ENCODE measurements around the gene ERICH6.

The ERICH6 gene

DNA sequence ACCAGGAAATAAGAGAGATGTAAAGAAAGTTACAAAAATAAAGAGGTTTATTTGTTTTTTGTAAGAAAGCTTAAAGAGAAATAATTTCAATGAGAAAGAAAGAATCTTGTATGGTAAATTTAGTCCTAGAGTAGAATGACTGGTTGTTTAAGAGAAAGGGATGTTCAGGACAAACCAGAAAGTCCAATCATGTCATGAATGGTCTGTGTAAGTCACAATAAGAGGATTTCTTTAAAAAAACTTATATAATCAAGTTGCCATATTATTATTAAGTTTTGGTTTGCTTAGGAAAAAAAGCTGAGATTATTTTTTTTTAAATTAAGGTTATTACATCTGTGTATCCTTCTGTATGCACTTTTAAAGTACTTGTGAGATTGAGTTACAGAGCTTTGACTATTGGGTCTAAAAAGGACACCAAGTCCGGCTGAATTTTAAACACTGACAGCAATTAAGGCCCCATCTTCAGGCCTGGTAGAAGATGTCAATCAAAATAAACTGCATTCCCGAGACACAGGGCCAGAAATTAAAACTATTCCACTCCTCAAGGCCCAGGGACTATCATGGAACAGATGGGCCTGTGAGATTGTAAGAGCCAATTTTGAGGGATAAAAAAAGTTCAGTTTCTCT lies 12.2 kb downstream of the ERICH6 start:
- DNase-seq (ENCODE audit: low read depth), result no peak

DNA sequence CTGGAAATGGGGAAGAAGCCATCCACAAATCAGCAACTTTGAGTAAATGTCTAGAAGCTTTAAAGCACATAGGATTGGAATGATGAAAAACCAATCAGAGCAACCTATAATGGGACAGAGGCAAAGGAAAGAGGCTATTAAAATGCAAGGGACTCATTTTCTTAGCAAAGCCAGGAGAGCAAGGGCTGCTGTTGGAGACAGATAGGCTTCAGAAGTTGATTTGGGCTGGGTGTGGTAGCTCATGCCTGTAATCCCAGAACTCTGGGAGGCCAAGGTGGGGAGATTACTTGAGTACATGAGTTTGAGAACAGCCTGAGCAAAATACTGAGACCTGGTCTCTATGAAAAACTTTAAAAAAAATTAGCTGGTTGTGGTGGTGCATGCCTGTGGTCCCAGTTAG lies 16.1 kb downstream of the ERICH6 start:
- no peak overlapping the region for H3K4me3 ChIP-seq (ENCODE audit: low read depth, low read length)
- DNase-seq (ENCODE audit: low read depth), result no peak

More for the DNA sequence above, 12.2 kb downstream of the ERICH6 start:
- H3K4me3 ChIP-seq (ENCODE audit: low read depth, low read length), result no peak overlapping the region

DNA sequence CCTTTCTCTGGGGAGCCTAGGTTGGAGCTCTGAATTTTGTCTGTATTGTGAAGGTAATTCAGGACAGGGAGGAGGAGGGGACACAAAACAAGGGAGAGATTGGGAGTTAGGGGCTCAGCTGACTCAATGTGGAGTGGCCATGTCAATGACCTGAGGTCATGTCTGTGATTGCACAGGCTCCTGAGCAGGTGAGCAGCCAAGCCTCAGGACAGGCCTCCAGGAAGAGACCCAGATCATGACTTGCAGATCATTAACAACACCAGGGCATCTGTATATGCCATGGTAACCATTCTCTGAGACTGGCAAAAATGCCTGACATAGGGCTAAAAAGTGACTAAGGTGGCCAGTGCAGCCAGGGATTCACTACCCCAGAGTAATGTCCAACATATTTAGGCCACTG lies 20.9 kb downstream of the ERICH6 start:
- no peak for DNase-seq (ENCODE audit: low read depth)
- no peak overlapping the region for H3K4me3 ChIP-seq (ENCODE audit: low read depth, low read length)

DNA sequence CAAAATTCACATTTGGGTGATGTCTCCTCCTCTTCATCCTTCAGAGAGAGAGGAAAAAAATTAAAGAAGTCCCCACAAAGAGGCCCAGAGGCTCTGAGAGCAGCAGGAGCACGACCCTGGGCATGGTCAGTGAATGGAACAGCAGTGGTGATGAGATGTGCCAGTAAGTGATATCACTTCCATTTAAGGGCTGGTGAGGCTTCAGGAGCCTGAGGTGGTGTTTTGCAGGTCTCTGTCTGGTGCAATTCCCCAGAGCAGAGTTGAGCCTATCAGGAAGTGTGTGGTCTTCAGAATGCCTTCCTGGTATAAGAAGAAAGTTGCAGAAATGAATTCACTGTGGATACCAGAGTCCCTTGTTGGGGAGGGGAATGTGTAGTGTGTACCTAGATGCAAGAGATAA lies 21.4 kb downstream of the ERICH6 start:
- no peak overlapping the region for H3K4me3 ChIP-seq (ENCODE audit: low read depth, low read length)
- no peak for DNase-seq (ENCODE audit: low read depth)

DNA sequence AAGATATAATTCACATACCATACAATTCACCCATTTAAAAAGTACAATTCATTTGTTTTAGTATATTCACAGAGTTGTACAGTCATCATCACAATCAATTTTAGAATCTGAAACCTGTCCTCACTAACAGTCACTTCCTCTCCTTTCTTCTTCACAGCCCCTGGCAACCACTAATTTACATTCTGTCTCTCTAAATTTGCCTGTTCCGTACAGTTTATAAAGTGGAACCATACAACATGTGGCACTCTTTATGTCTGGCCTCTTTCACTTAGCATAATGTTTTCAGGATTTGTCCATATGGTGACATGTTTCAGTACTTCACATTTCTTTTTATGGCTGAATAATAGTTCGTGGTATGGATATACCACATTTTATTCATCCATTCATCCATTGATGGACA lies 22.7 kb downstream of the ERICH6 start:
- no peak for DNase-seq (ENCODE audit: low read depth)
- H3K4me3 ChIP-seq (ENCODE audit: low read depth, low read length), result no peak overlapping the region

DNA sequence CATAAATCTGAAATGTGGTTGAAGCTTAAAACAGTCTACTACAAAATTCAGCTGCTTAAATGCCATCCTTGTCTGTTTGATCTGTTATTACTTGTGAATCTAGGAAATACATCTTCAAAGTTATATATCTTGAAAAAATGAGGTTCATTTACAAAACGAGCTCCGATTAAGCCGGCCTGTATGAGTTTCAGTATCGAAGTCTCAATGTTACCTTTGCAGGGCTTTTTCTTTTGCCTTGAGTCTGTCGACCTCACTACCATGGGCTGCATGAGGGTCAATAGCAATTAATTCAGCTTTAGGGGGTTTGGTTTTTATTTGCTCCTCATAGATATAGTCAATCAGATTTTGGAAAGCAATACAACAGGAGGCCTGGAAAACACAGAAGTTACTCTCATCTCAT lies 23.2 kb downstream of the ERICH6 start:
- DNase-seq (ENCODE audit: low read depth), result no peak
- no peak overlapping the region for H3K4me3 ChIP-seq (ENCODE audit: low read depth, low read length)

DNA sequence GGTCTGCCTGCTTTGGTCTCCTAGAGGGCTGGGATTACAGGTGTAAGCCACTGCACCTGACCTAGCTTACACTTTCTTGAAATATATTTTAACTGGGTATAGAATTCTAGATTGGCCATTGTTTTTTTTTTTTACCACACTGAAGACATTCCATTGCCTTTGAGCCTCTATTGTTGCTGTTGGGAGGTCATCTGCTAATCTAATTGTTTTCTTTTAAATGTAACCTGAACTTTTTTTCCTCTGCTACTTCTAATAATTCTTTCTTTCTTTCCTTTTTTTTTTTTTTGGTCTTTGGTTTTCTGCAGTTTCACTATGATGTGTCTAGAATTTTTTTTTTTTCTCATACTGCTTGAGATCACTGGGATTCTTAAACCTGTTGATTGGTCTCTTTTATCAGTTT lies 28.1 kb downstream of the ERICH6 start:
- H3K4me3 ChIP-seq (ENCODE audit: low read depth, low read length), result no peak overlapping the region
- DNase-seq (ENCODE audit: low read depth), result no peak

DNA sequence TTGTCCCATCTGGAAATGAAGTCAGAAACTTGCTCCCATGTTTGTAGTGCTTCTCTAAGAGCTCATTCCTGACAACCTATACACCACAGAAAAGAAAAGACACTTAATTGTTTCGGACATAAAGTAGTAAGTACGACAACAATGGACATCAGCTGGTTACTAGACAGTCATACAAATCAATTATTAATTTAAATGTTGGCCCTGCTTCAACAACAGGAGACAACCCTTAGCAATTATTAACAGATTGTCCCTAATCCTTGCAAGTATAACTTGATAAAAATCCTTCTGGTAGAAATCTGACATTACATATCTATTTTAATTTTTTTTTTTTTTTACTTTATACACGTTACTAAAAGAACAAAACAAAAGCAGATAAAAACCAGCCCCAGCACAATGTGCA lies 29.8 kb downstream of the ERICH6 start:
- DNase-seq (ENCODE audit: low read depth), result no peak
- H3K4me3 ChIP-seq (ENCODE audit: low read depth, low read length), result no peak overlapping the region

DNA sequence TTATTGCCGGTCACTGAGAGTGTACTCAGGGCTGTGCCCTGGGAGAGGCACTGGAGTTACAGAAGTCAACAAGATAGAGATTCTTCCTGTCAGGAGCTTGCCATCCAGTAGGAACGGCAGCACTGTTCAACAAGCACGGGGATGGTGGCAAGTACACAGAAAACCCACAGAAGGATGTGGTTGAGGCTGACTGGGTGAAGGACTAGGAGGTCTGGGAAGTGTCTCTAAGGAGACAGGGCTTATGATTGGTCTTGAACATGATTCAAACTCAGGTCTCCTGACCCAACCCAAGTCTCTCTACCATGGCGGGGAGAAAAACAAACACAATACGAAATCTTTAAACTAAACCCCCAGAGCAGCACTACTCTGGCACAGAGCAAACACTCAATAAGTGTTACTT lies 37.6 kb downstream of the ERICH6 start:
- no peak overlapping the region for H3K4me3 ChIP-seq (ENCODE audit: low read depth, low read length)
- no peak for DNase-seq (ENCODE audit: low read depth)

DNA sequence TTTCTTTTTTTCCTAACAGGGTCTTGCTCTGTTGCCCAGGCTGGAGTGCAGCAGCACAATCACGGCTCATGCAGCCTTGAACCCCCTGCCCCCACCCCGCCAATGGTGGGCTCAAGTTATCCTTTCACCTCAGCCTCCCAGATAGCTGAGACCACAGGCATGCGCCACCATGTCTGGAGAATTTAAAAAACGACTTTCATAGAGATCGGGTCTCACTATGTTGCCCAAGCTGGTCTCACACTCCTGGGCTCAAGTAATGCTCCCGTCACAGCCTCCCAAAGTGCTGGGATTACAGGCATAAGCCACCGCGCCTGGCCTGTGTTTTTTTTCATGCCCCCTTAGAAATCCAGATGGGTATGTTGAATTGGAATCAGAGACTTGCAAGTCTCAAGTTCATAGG lies 40.3 kb downstream of the ERICH6 start:
- H3K4me3 ChIP-seq (ENCODE audit: low read depth, low read length), result no peak overlapping the region
- no peak for DNase-seq (ENCODE audit: low read depth)

DNA sequence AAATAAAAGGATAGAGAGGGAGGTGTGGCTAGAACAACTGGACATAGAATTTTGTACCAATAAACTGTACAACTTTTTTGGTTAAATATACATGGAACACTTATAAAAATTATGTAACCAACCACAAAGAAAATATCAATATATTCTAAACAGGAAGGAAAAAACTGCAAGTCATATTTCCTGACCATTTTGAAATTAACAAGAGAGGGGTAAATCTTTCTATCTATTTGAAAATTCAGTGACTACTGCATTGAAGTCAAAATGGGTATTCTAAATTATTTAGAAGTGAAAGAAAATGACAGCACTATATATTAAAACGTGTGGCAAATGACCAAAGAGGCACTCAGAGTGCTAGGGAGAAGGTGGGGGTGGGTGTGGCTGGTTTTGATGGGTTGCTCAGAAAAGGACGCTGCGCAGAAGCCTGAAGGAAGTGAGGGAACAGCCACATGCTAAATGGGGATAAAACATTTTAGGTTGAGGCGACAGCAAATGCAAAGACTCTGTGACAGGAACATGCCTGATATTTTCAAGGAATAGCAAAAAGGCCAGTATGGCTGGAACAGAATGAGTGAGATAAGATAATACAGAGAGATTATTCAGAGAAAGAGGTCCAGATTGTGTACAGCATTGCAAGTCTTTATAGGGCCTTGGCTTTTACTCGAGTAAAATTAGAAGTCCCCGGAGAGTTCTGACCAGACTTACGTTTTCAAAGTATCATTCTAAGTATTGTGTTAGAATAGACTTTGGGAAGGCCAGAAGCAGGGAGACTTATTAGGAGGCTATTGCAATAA lies 41.1 kb downstream of the ERICH6 start:
- no peak for DNase-seq (ENCODE audit: low read depth)
- no peak overlapping the region for H3K4me3 ChIP-seq (ENCODE audit: low read depth, low read length)

DNA sequence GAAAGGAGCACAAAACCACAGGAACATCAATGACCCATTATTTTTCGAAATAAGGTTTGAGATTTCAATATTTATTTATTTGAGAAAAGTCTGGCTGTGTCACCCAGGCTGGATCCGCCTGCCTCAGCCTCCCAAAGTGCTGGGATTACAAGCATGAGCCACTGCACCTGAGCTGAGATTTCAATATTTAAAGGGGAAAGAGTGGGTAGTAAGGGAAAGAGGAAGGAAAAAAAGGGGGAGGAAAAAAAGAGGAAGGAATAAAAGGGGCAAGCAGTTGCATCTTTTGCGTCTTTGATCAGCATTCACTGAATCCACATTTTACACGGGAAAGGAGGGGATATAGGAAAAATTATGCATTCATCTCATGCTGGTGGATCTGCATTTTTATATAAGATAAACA lies 47.4 kb downstream of the ERICH6 start:
- no peak overlapping the region for H3K4me3 ChIP-seq (ENCODE audit: low read depth, low read length)
- DNase-seq (ENCODE audit: low read depth), result no peak

DNA sequence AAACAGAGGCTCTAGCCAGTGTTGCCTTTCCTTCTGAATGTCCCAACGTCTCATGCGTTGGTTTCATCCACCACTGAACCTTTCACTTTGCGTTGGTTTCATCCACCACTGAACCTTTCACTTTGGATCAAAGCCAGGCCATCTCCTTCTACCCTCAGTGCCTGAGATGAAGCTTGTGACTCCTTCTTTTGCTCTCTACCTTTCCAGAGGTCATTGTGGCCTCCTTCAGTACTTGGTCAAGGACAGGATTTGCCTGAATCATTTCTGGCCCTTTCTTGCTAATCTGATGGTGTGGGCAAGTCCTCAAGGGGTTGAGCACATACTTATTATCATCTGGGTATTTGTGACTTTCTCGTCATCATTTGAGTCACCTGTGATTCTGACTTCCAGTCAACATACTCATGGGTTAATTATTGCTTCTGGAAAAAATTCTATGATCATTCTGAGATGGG lies 50.6 kb downstream of the ERICH6 start:
- no peak for DNase-seq (ENCODE audit: low read depth)
- no peak overlapping the region for H3K4me3 ChIP-seq (ENCODE audit: low read depth, low read length)

DNA sequence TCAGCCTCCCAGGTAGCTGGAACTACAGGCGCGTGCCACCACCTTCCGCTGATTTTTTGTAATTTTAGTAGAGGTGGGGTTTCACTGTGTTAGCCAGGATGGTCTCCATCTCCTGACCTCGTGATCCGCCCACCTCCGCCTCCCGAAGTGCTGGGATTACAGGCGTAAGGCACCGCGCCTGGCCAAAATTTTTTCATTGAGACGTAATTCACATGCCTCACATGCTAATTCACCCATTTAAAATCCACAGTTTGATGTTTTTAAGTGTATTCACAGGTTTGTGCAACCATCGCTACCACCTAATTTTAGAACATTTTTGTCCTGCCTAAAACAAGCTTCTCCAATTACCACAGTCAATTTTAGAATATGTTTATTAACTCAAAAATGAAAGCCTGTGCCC lies 63.5 kb downstream of the ERICH6 start:
- H3K4me3 ChIP-seq (ENCODE audit: low read depth, low read length), result no peak overlapping the region
- DNase-seq (ENCODE audit: low read depth), result no peak

DNA sequence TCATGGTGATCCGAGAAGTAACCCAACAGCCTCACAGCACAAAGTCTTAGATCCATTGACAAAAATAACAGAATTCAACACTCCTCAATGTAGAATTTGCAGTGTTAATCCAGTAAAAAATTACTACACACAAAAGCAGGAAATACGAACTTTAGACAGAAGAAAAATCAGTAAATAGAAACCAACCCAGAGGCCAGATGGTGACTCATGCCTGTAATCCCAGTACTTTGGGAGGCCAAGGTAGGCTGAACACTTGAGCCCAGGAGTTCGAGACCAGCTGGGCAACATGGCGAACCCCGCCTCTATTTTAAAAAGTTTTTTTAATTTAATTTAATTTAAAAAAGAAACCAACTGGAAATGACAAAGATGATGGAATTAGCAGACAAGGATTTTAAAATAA lies 64.5 kb downstream of the ERICH6 start:
- no peak overlapping the region for H3K4me3 ChIP-seq (ENCODE audit: low read depth, low read length)
- DNase-seq (ENCODE audit: low read depth), result no peak

DNA sequence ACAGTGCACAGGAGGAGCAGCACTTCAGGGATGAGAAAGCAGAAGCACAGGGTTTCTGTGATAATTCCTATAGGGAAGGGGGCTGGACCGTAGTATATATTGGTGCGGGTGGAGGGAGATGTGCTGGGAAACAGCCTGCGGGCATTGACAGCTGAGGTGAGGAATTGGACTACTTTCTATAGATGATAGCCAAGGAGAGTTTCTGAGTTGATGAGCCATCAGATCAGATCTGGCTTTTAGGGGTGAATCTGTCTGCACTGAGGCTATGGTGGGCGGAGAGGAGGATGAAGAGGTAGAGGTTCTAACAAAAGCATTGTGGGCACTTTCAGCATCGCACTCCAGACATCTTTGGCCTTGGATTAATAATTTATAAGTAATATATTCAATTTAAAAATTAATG lies 67.5 kb downstream of the ERICH6 start:
- H3K4me3 ChIP-seq (ENCODE audit: low read depth, low read length), result no peak overlapping the region
- DNase-seq (ENCODE audit: low read depth), result no peak

DNA sequence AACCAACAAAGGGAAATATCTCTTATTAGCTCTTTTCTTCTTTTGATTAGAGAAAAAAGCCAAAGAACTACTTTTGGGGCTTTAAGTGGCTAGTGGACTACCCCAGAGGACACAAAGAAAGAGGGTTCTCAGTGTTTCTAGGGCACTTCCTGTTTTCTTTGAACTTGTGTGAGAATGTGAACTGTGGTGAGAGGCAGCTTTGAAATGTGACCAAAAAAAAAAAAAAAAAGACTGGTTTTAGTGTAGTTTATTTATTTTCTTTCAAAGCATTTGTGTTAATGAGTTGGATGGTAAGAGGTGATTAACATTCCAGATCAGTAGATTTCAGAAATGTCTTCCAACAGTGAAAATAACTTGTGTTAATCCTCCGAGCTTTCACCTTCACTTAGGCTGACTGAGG lies 68.2 kb downstream of the ERICH6 start:
- no peak overlapping the region for H3K4me3 ChIP-seq (ENCODE audit: low read depth, low read length)
- no peak for DNase-seq (ENCODE audit: low read depth)

DNA sequence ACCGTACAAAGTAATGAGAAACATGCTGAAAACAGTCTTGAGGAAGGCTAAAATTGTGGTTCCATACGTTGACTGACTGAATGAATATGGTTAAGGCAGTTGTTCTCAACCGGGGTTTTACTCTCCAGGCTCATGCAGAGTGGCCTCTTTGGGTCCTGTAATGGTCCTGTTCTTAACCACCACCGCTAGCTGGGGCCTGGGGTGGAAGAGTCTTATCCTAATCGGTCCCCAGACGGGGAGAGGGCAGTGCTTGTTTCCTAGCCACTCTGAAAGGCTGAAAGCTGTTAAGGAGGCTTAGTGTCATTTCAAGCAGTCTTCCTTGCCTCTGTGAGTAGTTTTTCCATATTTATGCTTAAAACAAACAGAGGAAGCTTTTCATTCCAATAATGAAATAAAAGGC lies 68.6 kb downstream of the ERICH6 start:
- DNase-seq (ENCODE audit: low read depth), result no peak
- H3K4me3 ChIP-seq (ENCODE audit: low read depth, low read length), result no peak overlapping the region

DNA sequence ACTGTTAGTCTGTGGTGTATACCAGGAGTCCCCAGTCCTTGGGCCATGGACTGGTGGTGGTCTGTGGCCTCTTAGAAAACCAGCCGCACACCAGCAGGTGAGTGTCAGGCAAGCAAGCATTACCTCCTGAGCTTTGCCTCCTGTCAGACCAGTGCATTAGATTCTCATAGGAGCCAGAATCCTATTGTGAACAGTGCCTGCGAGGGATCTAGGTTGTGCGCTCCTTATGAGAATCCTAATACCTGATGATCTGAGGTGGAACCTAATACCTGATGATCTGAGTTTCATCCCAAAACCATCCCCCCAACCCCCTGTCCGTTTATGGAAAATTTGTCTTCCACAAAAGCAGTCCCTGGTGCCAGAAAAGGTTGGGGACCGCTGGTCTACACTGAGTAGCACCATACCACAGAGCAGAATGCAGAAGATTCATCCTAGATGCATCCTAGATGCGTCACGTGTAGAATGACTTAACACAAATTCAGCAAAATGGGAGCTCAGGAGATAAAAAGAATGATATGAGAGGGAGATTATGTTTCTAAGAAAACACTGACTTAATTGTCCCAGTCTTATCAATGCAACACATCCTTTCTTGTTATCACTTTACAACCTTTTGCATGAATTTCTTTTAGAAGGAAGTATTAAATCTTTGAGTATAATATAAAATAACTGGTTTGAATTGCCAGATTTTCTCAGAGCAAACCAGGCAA lies 72.1 kb downstream of the ERICH6 start:
- DNase-seq (ENCODE audit: low read depth), result no peak
- H3K4me3 ChIP-seq (ENCODE audit: low read depth, low read length), result no peak overlapping the region

DNA sequence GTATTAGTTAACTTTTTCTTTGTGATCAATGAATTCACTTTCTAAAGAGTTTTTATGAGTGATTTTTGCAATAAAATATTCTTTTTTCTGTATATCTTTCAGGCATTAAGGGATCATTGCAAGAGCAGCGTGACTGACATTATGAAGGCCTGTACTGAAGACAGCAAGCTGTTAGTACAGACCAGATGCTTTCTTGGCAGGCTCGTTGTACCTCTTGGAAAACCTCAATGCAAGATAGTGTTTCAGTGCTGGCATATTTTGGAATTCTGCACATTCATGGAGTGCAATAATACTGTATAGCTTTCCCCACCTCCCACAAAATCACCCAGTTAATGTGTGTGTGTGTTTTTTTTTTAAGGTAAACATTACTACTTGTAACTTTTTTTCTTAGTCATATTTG lies 76.2 kb downstream of the ERICH6 start:
- DNase-seq (ENCODE audit: low read depth), result no peak
- no peak overlapping the region for H3K4me3 ChIP-seq (ENCODE audit: low read depth, low read length)
